Esophagus squamous epithelium (tissue), 5 donors: ENCODE measurements around the gene HKDC1. TPM values are rescaled to one million over a fixed set of nuclear protein-coding genes. Genes with fewer than 3 reads are reported as not detected.
"Not testable (repeated sequence)": the region's sequence is repeated elsewhere in the genome, so short reads cannot be mapped to it uniquely, and the experiment has no call there.

Source experiments
- DNase-seq: peaks from one replicate; lab custom pipeline; 2025; lab: John Stamatoyannopoulos, UW
- H3K27ac ChIP-seq, 4 donors: fragments of 200-600 bp; sonication (generic); one replicate each; pipeline ENCODE4 v1.5.1; 2016 to 2019; ENCODE audit warnings: mild to moderate bottlenecking in 1 of 4
- H3K27me3 ChIP-seq, 4 donors: fragments of 200-600 bp; sonication (generic); 1 replicate in 3 of 4; 2 replicates in 1 of 4; pipeline versions ENCODE4 v1.5.1 to v1.6.0; 2017 to 2021; ENCODE audit warnings: antibody characterized with exemption in 1 of 4
- H3K36me3 ChIP-seq, 3 donors: fragments of 200-600 bp; sonication (generic); one replicate each; pipeline ENCODE4 v1.5.1; 2016 to 2019
- H3K4me1 ChIP-seq, 3 donors: fragments of 200-600 bp; sonication (generic); one replicate each; pipeline ENCODE4 v1.5.1; 2017 to 2019
- H3K4me3 ChIP-seq, 4 donors: fragments of 200-600 bp; sonication (generic); 1 replicate in 3 of 4; 2 replicates in 1 of 4; pipeline ENCODE4 v1.5.1; 2016 to 2019; ENCODE audit warnings: mild to moderate bottlenecking in 2 of 4, moderate library complexity in 1 of 4
- H3K9me3 ChIP-seq, 3 donors: fragments of 200-600 bp; sonication (generic); one replicate each; pipeline ENCODE4 v1.5.1; 2016 to 2019
- POLR2A ChIP-seq, 4 donors: fragments of 450-650 bp; IDR thresholded peaks; one replicate each; pipeline ENCODE4 v1.6.1; 2017; ENCODE audit warnings: antibody characterized with exemption in 4 of 4, mild to moderate bottlenecking in 4 of 4, moderate library complexity in 3 of 4
- WGBS, 2 donors: methylation state at CpG; one replicate each; pipeline ENCODE4 v1.1.5; 2018; 5-methylcytosine and 5-hydroxymethylcytosine counted together
- intact Hi-C: fragments of 100-400 bp; cut with DNase I; formaldehyde crosslinking; loops from one replicate; pipeline ENCODE4 v1.15.0; 2022
- total RNA-seq, 4 donors: library from RNA; depleted of rRNA; stranded (reverse); fragments of >200 nt; gene quantifications; one replicate each; pipeline ENCODE4 v1.1.0, GENCODE V29; 2016
- TF ChIP-seq, protein P1 (sequence below), 6 experiments: fragments of 450-650 bp in 4 of 6; fragments of 200-600 bp in 2 of 6; sonication (generic) in 2 of 6; IDR thresholded peaks; one replicate each; pipeline ENCODE4 v1.5.1; 2016 to 2019; ENCODE audit warnings: antibody characterized with exemption in 6 of 6, mild to moderate bottlenecking in 4 of 6, moderate library complexity in 4 of 6
- donor health status: DM: yes; HTN: yes; CAD: no.

HKDC1 gene
- total RNA-seq, 4 donors from 2014 or later, result 0.19 to 1.5 (median 0.19) TPM; not detected in 1

- H3K9me3 ChIP-seq, result no peaks in the 10 kb centered on the region
- 73 to 87% methylated on average over 8 of the region's 8 CpGs for WGBS, 2 donors
- H3K4me3 ChIP-seq, result no peak overlapping the region
- no peaks in the 10 kb centered on the region for H3K4me1 ChIP-seq
- H3K27me3 ChIP-seq, result no peaks in the 10 kb centered on the region
- intact Hi-C loops, result no loop called here
- no peak for TF ChIP-seq POLR2A (IDR thresholded peaks at IDR 0.05)
- TF ChIP-seq, protein P1, sequence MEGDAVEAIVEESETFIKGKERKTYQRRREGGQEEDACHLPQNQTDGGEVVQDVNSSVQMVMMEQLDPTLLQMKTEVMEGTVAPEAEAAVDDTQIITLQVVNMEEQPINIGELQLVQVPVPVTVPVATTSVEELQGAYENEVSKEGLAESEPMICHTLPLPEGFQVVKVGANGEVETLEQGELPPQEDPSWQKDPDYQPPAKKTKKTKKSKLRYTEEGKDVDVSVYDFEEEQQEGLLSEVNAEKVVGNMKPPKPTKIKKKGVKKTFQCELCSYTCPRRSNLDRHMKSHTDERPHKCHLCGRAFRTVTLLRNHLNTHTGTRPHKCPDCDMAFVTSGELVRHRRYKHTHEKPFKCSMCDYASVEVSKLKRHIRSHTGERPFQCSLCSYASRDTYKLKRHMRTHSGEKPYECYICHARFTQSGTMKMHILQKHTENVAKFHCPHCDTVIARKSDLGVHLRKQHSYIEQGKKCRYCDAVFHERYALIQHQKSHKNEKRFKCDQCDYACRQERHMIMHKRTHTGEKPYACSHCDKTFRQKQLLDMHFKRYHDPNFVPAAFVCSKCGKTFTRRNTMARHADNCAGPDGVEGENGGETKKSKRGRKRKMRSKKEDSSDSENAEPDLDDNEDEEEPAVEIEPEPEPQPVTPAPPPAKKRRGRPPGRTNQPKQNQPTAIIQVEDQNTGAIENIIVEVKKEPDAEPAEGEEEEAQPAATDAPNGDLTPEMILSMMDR (IDR thresholded peaks at IDR 0.05), result no peak
- H3K36me3 ChIP-seq, result no peaks in the 10 kb centered on the region
- no peak for DNase-seq
- H3K27ac ChIP-seq, result no peak overlapping the region
These were observed 61.6 kb downstream of the HKDC1 start for GRCh38 chr10:69281507-69282413.

DNA sequence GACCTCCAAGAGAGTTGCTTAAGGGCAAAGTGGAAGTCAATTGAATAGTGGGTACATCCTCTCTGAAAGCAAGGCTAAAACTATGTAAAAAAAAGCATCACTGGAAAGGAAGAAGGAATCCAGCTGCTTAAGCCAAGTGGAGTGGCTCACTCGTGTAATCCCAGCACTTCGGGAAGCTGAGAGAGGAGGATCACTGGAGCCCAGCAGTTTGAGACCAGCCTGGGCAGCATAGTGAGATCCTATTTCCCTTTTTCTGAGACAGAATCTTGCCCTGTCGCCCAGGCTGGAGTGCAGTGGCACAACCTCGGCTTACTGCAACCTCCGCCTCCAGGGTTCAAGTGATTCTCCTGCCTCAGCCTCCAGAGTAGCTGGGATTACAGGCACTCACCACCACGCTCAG, 64.3 kb downstream of the HKDC1 start:
- H3K36me3 ChIP-seq, H3K4me3 ChIP-seq, H3K9me3 ChIP-seq, H3K27ac ChIP-seq, H3K4me1 ChIP-seq, H3K27me3 ChIP-seq, intact Hi-C loops, DNase-seq: not testable (repeated sequence)
- WGBS, 2 donors, result 76 to 80% methylated on average over 6 of the region's 6 CpGs

DNA sequence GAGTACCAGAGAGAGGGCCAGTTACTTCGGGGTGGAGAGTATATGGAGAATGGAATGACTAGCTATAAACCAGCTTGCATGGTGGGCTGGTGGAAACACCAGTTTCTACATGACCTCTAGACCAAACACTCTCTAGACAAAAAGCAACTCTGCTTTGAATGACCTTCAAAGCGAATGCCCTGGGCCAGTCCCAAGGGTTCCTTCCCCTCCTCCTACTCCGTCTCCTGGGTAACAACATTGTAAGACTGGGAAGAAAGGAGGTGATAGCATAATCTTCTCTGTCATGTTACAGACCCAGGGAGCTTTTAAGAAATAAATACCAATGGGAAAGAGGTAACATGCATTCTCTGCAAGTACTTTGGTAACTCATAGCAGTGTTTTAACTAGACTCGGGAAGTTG, 65.6 kb downstream of the HKDC1 start:
- Histone ChIP-seq H3K27me3 (no peaks in the 10 kb centered on the region), H3K27ac (no peak overlapping the region), H3K9me3 (no peaks in the 10 kb centered on the region), H3K4me3 (no peak overlapping the region), H3K36me3 (no peaks in the 10 kb centered on the region), H3K4me1 (no peaks in the 10 kb centered on the region)
- TF ChIP-seq POLR2A (IDR thresholded peaks at IDR 0.05), result no peak
- TF ChIP-seq, protein P1 (IDR thresholded peaks at IDR 0.05), result no peak
- DNase-seq, result no peak
- 80 to 88% methylated on average over 4 of the region's 4 CpGs for WGBS, 2 donors
- intact Hi-C loops, result no loop called here

- H3K9me3 ChIP-seq, result no peaks in the 10 kb centered on the region
- 74 to 80% methylated on average over 4 of the region's 4 CpGs for WGBS, 2 donors
- TF ChIP-seq, protein P1 (IDR thresholded peaks at IDR 0.05), result no peak
- no peak for TF ChIP-seq POLR2A (IDR thresholded peaks at IDR 0.05)
- DNase-seq, result no peak
- no peaks in the 10 kb centered on the region for H3K4me1 ChIP-seq
- no peak overlapping the region for H3K4me3 ChIP-seq
- H3K27ac ChIP-seq, result no peak overlapping the region
- H3K36me3 ChIP-seq, result no peaks in the 10 kb centered on the region
- intact Hi-C loops, result no loop called here
- H3K27me3 ChIP-seq, result no peaks in the 10 kb centered on the region
These were observed 67.0 kb downstream of the HKDC1 start for GRCh38 chr10:69287181-69287580.

- H3K36me3 ChIP-seq, result no peaks in the 10 kb centered on the region
- no peak for DNase-seq
These were observed 70.9 kb downstream of the HKDC1 start for GRCh38 chr10:69290993-69291392.

More at GRCh38 chr10:69290993-69291392, 70.9 kb downstream of the HKDC1 start:
- Histone ChIP-seq H3K27ac (no peak overlapping the region), H3K9me3 (no peaks in the 10 kb centered on the region), H3K4me1 (peaks cover 0 to 7% (median 0%) of the 10 kb centered on the region in 3 donors), H3K27me3 (no peaks in the 10 kb centered on the region), H3K4me3 (no peak overlapping the region)
- 86 to 94% methylated on average over 2 of the region's 4 CpGs for WGBS, 2 donors
- intact Hi-C loops, result no loop called here
- TF ChIP-seq, protein P1 (IDR thresholded peaks at IDR 0.05), result no peak
- no peak for TF ChIP-seq POLR2A (IDR thresholded peaks at IDR 0.05)
